HepG2 (cell line): ENCODE measurements around the gene PSMB10. TPM values are rescaled to one million over a fixed set of nuclear protein-coding genes. Genes with fewer than 3 reads are reported as not detected.

ENCODE experiments used
- GABPB1 ChIP-seq: IDR thresholded peaks from 2 replicates; pipeline ENCODE4 v1.6.1; 2016; ENCODE audit warnings: mild to moderate bottlenecking, missing genetic modification reagents, moderate library complexity, missing compliant biosample characterization
- SRF ChIP-seq: IDR thresholded peaks from 2 replicates; pipeline ENCODE4 v1.6.1; 2011; ENCODE audit warnings: mild to moderate bottlenecking, low read depth, low read length, moderate library complexity
- TFDP1 ChIP-seq: IDR thresholded peaks from 2 replicates; pipeline ENCODE4 v1.6.1; 2016; ENCODE audit warnings: missing compliant biosample characterization, missing genetic modification reagents, borderline replicate concordance
- TIGD3 ChIP-seq: sonication (generic); formaldehyde crosslinking; IDR thresholded peaks from 2 replicates; pipeline ENCODE4 v1.5.1; 2020; ENCODE audit warnings: mild to moderate bottlenecking, missing genetic modification reagents, borderline replicate concordance
- U2AF1 ChIP-seq: fragments of 200-400 bp; formaldehyde crosslinking; optimal IDR thresholded peaks from 2 replicates; pipeline ENCODE3; 2017; ENCODE audit warnings: mild to moderate bottlenecking, low read depth, low read length
- UBTF ChIP-seq: sonication (generic); formaldehyde crosslinking; IDR thresholded peaks from 2 replicates; pipeline ENCODE4 v1.4.0; 2020; ENCODE audit warnings: mild to moderate bottlenecking, missing genetic modification reagents
- XBP1 ChIP-seq: sonication (generic); formaldehyde crosslinking; IDR thresholded peaks from 2 replicates; pipeline ENCODE4 v1.5.0; 2020; ENCODE audit warnings: missing genetic modification reagents
- ZNF101 ChIP-seq: sonication (generic); formaldehyde crosslinking; IDR thresholded peaks from 2 replicates; pipeline ENCODE4 v1.4.0; 2020; ENCODE audit warnings: mild to moderate bottlenecking, low read depth, missing genetic modification reagents, borderline replicate concordance
- ZNF333 ChIP-seq: sonication (generic); formaldehyde crosslinking; IDR thresholded peaks from 2 replicates; pipeline ENCODE4 v1.4.0; 2020; ENCODE audit warnings: mild to moderate bottlenecking, missing genetic modification reagents, borderline replicate concordance
- ZNF572 ChIP-seq: sonication (generic); formaldehyde crosslinking; IDR thresholded peaks from 2 replicates; pipeline ENCODE4 v1.5.1; 2020; ENCODE audit warnings: mild to moderate bottlenecking, missing genetic modification reagents
- ZNF737 ChIP-seq: sonication (generic); formaldehyde crosslinking; IDR thresholded peaks from 2 replicates; pipeline ENCODE4 v1.5.0; 2020; ENCODE audit warnings: missing genetic modification reagents, mild to moderate bottlenecking, borderline replicate concordance
- ZSCAN22 ChIP-seq: sonication (generic); formaldehyde crosslinking; IDR thresholded peaks from 2 replicates; pipeline ENCODE4 v1.4.0; 2020; ENCODE audit warnings: mild to moderate bottlenecking, missing genetic modification reagents
- polyA plus RNA-seq, 8 experiments: library from polyadenylated mRNA; depleted of rRNA in 3 of 8; stranded (reverse) in 7 of 8; unstranded in 1 of 8; fragments of >200 nt; fragmentation: Illumina TruSeq in 4 of 8; extraction: Trizol in 4 of 8; gene quantifications; 2 replicates each; pipeline versions ENCODE4 v1.2.1 to v1.2.3, GENCODE V29; 2011 to 2016; ENCODE audit warnings: low read depth in 4 of 8, missing spikeins in 1 of 8, mixed read lengths in 1 of 8; ENCODE audit not compliant: insufficient read depth in 1 of 8
- total RNA-seq, 5 experiments: library from RNA; depleted of rRNA; stranded (reverse); fragments of >200 nt; fragmentation: Illumina TruSeq; extraction: Trizol; gene quantifications; 2 replicates each; pipeline ENCODE4 v1.2.3, GENCODE V29; 2016; ENCODE audit warnings: low read depth in 1 of 5
- TF ChIP-seq, protein P1 (sequence below), 2 experiments: sonication (generic) in 1 of 2; formaldehyde crosslinking in 1 of 2; IDR thresholded peaks; 2 replicates each; pipeline versions ENCODE4 v1.4.0 to v1.6.1; 2018 to 2020; ENCODE audit warnings: missing genetic modification reagents in 2 of 2, borderline replicate concordance in 1 of 2, low read depth in 1 of 2, mild to moderate bottlenecking in 1 of 2, missing biosample characterization in 1 of 2
- TF ChIP-seq, protein P2 (sequence below): sonication (generic); formaldehyde crosslinking; IDR thresholded peaks from 2 replicates; pipeline ENCODE4 v1.5.1; 2020; ENCODE audit warnings: missing genetic modification reagents, mild to moderate bottlenecking, borderline replicate concordance

Gene PSMB10
- total and polyA plus RNA-seq, 2 of the 13 experiments (the other 11 are each of a cell fraction or from before 2014, with no cell fraction given): 12.7 to 65.9 TPM

DNA sequence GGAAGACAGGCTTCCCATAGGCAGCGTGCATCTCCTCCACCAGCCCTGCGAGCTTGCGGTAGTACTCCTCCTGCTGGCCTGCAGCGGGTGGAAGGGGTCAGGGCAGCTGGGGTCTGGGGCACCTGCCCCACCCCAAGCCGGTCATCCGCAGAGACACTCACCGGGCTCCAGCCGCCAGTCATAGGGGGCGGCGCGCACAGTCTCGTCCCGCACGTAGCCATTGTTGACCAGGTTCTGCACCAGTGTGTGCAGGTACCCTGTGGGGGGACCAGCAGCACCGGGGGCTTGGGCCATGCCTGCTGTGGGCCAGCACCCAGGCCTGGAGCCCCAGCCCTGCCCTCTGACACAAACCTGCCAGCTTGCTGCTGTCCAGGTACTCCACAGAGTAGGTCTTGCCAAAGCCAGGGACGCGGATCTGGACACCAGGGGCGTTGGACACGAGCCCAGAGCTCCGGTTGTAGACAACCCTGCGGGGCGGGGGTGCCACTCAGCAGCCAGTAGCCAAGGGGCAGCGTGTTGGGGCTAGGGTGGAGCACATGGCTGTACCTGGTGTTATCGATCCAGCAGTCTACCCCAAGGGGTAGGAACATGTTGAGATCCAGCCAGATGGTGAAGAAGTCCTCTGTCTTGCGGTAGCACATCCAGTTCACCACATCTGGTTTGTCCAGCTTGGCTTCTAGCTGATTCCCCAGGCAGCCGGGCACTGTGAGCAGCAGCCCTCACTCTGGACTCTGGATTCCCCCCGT is 6.0 kb upstream of the PSMB10 start (continued):
- TF ChIP-seq, protein P1, sequence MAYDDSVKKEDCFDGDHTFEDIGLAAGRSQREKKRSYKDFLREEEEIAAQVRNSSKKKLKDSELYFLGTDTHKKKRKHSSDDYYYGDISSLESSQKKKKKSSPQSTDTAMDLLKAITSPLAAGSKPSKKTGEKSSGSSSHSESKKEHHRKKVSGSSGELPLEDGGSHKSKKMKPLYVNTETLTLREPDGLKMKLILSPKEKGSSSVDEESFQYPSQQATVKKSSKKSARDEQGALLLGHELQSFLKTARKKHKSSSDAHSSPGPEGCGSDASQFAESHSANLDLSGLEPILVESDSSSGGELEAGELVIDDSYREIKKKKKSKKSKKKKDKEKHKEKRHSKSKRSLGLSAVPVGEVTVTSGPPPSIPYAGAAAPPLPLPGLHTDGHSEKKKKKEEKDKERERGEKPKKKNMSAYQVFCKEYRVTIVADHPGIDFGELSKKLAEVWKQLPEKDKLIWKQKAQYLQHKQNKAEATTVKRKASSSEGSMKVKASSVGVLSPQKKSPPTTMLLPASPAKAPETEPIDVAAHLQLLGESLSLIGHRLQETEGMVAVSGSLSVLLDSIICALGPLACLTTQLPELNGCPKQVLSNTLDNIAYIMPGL (CRISPR knock-in tag; IDR thresholded peaks at IDR 0.05; ENCODE audit: borderline replicate concordance in 1 of 2, low read depth in 1 of 2): no peak; a peak in 1 of 4 replicates
- TF ChIP-seq XBP1 (CRISPR knock-in tag): no peak
- TF ChIP-seq, protein P2, sequence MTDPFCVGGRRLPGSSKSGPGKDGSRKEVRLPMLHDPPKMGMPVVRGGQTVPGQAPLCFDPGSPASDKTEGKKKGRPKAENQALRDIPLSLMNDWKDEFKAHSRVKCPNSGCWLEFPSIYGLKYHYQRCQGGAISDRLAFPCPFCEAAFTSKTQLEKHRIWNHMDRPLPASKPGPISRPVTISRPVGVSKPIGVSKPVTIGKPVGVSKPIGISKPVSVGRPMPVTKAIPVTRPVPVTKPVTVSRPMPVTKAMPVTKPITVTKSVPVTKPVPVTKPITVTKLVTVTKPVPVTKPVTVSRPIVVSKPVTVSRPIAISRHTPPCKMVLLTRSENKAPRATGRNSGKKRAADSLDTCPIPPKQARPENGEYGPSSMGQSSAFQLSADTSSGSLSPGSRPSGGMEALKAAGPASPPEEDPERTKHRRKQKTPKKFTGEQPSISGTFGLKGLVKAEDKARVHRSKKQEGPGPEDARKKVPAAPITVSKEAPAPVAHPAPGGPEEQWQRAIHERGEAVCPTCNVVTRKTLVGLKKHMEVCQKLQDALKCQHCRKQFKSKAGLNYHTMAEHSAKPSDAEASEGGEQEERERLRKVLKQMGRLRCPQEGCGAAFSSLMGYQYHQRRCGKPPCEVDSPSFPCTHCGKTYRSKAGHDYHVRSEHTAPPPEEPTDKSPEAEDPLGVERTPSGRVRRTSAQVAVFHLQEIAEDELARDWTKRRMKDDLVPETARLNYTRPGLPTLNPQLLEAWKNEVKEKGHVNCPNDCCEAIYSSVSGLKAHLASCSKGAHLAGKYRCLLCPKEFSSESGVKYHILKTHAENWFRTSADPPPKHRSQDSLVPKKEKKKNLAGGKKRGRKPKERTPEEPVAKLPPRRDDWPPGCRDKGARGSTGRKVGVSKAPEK (CRISPR knock-in tag): no peak; the same call in 1 of the 2 replicates
- TF ChIP-seq ZNF737 (CRISPR knock-in tag): 0 out of 2 replicates have a peak, but pooled peaks have one; percentile 69
- TF ChIP-seq SRF: no peak
- 0 out of 2 replicates have a peak, but pooled peaks have one; percentile 50 for TF ChIP-seq TIGD3 (CRISPR knock-in tag)
- no peak for TF ChIP-seq ZNF101 (CRISPR knock-in tag)
- no peak; the same call in 1 of the 2 replicates for TF ChIP-seq ZNF572 (CRISPR knock-in tag)
- TF ChIP-seq UBTF (CRISPR knock-in tag): peak; percentile 7
- peak; percentile 58; the same call in 1 of the 2 replicates for TF ChIP-seq GABPB1 (CRISPR knock-in tag)
- TF ChIP-seq ZSCAN22 (CRISPR knock-in tag): no peak
- TF ChIP-seq TFDP1: peak; percentile 58; the same call in 1 of the 2 replicates
- 0 out of 2 replicates have a peak, but pooled peaks have one; percentile 6 for TF ChIP-seq ZNF333 (CRISPR knock-in tag)
- TF ChIP-seq U2AF1: no peak
